NCI-H345 treated with DMSO at 0.1 percent for 48 hours (cell line): ENCODE results near the gene EIF4G3.

Experiments used
- DNase-seq: peaks from one replicate; lab custom pipeline; 2025; ENCODE audit not compliant: unreplicated experiment; lab: John Stamatoyannopoulos, UW

Gene EIF4G3

DNA sequence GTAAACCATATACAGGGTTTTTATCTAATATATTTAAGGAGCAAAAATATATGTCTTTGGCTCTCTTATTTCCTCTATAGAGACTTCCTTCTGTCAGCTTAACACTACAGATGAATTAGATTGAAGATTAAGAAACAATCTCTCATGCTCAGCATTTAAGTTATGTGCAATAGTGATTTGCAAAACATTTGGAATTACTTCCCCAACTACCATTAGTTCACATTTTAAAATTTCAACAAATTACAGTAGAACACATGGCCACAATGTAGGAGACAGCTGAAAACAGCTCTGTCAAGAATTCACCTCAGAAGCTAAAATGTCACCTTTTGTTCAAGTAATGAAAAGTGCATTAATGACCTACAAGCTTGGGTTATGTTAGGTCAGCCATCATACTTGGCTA is 177.9 kb downstream of the EIF4G3 start:
- DNase-seq: no peak

DNA sequence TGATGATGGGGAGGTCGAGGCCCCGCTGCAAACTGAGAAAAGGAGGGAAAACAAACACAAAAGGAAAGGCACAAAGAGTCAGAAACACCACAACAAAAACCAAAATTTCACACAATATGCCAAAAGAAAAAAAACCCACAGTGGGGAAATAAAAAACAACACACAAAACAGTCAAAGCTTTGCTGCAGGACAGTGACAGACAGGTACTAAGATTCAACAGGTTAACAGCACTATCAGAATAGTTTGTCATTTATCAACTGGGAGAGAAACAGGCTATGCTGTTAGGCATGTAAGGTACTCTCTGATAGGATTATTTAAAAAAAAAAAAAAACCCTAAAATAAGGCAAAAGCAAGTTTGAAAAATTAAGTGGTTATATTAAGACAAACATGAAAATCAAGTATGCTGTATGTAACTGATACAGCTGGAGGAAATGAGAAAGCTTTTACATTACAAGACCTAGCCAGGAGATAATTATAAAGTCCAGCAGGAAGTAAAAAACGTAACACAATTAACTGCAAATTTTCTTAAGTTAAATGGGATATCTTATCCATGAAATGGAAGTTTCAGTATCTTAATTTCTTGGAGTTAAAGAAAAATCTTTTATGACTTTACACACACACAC is 179.0 kb downstream of the EIF4G3 start:
- no peak for DNase-seq

DNA sequence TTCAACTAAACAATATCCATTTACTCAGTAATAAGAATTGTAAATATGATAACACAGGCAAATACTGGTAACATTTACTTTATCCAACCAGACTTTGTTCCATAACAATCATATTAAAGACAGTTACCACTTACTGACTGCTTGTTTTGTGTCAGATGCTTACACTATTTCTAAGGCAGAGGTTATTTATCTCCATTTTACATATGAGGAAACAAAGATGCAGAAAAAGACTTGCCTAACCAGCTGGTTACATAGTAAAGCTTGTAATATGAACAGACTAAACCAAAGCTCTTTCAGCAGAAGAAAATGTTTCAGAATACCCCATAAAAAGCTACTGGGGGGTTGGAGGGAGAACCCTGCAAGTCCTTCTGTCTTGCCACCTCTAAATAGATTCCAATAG is 180.1 kb downstream of the EIF4G3 start:
- no peak for DNase-seq

DNA sequence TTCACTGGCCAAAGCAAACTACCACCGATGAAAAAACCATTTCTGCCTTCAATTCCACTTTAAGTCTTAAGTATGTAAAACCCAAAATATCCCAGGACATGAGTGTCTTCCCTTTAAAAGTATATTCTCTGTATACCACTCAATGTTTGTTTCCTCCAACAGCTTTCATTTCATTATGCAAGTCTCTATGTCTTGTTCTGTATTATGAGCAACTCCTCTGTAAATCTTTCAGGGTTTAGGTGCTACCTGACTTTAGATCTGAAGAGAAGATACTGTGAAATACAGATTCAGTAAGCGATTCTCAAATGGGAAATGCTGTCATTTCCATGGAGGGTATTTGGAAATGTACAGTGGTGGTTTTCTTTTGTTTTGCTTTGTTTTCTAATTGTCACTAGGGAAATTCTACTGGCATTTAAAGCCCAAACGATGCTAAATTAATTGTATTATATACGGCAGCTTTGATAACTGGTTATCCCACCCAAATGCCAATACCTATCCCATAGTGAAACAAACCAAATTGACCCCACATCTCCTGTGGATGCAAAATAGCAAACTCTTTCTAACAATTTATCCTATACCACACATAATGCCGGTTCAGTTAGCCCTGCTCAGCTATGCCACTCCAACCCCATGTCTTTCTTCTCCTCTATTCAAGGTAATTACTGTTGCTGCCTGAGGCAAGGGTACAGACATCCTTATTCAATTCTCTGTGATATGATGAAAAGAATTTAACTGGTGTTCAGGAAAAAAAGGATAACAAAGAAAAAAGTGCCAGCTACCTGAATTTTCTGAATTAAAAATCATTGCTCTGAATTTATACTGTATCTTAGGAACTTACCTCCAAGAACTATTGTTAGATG is 182.8 kb downstream of the EIF4G3 start:
- DNase-seq: no peak

DNA sequence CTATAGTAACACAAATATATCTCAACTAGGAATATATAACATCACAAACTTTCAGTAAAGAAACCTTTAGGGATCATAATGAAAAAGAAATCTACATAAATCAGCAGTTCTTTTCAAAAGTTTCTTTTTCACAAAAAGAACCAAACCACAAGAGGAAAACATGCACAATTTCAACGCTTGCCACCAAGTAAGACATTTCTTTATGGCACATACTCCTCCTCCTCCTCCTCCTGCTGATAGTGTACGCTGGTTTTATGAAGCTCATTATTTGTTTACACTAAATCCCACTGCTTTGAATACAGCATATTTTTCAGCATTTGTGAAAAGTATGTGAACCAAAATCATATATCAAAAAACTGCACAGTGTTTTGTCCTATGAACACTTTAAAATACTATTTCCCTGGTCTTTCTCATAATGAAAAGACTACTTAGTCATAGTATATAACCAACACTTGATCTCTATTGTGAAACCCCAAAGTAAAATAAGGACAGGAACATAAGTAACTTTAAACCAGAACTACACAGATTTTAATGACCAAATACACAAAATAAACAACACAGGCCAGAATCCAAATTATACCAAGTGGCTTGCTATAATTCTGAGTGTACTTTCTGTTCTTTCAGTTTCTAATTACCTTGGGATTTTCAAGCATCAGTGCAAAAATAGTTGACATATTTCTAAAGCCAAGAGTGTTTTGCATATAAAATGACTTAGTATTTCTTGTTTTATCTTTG is 184.2 kb downstream of the EIF4G3 start:
- DNase-seq: no peak

DNA sequence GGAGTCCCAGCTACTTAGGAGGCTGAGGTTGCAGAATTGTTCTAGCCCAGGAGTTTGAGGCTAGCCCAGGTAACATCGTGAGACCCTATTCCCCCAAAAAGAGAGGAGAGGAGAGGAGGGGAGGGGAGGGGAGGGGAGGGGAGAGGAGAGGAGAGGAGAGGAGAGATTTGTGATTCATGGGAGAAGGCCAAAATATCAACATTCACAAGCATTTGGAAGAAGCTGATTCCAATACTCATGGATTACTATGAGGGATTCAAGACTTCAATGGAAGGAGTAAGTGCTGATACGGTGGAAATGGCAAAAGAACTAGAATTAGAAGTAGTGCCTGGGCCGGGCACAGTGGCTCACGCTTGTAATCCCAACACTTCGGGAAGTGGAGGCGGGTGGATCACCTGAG is 187.8 kb downstream of the EIF4G3 start:
- no peak for DNase-seq

DNA sequence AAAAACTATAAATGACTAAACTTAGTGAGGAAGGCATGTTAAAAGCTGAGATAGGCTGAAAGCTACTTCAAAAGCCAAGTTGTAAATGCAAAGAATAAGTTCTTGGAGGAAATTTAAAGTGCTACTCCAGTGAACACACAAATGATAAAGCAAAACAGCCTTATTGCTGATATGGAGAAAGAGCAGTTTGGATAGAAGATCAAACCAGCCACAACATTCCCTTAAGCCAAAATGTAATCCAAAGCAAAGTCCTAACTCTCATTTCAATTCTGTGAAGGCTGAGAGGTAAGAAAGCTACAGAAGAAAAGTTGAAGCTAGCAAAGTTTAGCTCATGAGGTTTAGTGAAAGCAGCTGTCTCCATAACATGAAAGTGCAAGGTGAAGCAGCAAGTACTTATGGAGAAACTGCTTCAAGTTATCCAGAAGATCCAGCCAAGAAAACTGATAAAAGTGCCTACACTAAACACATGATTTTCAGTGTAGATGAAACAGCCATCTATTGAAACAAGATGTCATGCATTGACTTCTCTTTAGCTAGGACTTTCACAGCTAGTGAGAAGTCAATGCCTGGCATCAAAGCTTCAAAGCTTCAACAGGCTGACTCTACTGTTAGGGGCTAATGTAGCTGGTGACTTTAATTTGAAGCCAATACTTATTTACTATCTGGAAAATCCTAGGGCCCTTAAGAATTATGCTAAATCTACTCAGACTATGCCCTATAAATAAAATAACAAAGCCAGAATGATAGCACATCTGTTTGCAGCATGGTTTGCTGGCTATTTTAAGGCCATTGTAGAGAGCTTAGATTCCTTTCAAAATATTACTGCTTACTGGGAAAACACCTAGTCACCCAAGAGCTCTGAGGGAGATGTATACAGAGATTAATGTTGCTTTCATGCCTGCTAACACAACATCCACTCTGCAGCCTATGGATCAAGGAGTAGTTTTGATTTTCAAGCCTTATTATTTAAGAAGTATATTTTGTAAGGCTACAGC is 188.6 kb downstream of the EIF4G3 start:
- no peak for DNase-seq

DNA sequence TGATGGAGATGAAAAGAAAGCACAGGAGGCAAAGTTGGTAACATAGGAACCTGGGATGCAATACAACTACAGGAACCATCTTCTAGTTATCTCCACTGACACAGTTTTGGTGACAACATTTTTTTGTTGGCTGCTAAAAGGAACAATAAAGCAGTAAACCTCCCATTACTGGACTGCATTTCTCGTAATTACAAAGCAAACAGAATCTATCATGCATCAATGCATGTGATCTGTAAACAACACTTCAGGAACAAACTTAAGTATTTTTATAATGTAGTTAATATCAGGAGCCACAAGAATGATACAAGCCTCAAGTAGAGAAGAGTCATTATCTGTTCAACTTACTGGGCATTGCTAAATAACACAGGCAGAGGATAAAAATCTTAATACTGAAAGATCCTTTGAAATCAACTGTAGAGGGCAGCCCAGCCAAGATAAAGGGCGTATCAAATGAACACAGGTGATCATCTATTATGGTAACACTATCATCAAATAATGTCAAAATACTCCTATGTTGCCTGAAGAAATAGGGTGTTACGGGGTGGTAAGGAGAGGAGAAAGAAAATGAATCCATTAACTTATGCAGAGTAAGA is 193.3 kb downstream of the EIF4G3 start:
- DNase-seq: no peak

DNA sequence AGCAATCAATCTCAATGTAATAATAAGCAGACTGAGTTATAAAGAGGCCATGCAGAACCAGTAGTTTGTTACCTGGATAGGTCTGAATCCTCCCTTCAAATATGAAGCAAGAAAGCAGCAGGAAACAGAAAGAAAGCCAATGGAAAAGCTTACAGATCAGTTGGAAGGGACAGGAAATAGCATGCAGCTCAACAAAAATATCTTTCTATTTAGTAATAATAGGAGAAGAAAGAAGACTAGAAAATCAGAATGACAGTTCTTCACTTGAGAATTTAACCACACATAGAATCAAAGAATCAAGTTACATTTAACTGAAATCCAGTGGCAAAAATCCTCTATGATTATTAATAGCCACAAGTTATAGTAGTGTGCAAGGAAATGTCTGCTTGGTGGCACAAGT is 194.4 kb downstream of the EIF4G3 start:
- DNase-seq: no peak

DNA sequence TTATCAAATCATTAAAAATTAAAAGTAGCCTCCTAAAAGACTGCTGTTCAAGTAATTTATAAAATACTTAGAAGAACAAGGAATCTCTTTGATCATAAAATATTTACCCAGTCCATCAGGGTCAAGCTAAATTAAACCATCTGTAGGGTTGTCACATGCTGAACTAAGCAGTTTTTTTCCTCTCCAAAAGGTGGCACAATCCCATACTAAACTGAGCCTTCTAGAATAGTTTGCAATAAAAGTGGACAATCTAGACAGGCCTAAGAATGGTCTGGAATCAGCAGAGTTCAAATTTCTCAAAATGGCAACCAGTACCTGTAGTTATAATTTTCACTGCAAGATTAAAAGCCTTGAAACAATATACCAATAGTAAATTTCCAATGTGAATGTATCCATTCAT is 194.8 kb downstream of the EIF4G3 start:
- DNase-seq: no peak

DNA sequence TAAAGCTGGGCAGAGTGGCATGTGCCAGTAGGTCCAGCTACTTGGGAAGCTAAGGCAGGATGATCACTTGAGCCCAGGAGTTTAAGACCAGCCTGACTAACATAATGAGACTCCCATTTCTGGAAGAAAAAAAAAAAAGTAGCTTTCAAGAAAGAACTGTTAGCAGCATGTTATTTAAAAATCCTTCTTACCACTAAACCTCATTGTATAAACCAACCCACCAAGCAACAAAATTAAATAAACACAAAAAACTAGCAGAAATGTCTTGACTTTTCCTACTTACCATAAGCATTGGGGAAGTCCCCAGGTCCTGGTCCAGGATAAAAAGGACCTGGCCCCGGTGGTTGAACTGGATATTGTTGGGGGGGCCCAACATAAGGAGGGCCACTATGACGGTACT is 196.6 kb downstream of the EIF4G3 start:
- no peak for DNase-seq

DNA sequence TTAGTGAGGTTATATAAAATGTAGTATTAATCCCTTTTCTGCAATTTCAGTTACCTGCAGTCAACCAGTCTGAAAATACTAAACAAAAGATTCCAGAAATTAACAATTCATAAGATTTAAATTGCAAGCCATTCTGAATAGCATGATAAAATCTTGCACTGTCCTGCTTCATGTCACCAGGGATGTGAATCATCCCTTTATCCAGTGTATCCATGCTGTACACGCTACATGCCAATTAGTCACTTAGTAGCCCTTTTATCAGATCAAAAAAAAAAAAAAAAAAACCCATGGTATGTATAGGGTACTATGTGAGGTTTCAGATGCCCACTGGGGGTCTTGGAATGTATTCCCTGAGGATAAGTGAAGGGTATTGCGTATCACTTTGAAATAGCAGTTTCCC is 198.3 kb downstream of the EIF4G3 start:
- DNase-seq: no peak

DNA sequence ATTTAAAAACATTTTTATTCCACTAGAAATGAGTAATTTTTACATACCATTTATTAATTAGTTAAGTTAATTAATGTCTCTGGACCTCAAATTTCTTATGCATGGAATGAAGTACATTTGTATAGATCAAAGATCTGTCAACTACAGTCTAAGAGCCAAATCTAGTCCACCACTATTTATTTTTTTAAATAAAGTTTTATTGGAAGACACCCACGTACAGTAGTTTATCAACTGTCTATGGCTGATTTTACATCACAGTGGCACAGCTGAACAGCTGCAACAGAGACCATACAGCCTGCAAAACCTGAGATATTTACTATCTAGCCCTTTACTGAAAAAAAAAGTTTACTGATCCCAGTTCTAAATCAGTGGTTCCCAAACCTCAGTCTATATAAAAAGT is 201.0 kb downstream of the EIF4G3 start:
- no peak for DNase-seq

DNA sequence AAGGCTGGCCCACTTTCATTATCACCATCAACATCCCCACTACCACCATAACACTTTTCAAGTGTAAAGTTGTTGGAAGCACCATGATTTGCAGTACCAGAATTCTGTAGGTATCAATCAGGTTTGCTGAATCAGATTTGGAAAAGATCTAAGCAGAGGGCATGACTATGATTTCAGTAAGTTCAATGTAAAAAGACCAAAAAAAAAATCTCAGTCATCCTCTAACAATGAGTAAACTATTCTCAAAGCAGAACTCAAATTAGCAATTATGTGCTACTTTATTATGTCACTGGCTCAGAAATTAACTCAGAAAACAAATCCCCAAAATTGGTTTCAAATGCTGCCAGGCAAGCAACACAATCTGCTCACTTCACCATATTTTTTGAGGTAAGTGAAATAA is 201.7 kb downstream of the EIF4G3 start:
- no peak for DNase-seq

DNA sequence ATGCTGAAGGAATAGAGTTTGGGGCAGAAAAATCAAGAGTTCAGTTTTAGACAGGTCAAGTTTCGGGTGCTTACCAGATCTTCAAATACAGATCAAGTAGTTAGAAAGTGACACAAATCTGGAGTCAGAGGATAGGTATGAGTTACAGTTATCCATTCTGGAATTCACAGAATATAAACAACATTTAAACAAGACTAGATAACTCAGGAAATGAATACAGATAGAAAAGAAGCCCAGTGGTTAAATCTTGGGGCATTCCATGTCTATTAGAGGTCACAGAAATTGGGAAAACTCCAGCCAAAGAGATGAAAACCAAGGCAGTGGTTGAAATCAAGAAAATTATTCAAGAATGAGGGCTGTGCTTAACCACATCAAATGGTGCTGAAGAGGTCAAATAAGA is 202.6 kb downstream of the EIF4G3 start:
- no peak for DNase-seq

DNA sequence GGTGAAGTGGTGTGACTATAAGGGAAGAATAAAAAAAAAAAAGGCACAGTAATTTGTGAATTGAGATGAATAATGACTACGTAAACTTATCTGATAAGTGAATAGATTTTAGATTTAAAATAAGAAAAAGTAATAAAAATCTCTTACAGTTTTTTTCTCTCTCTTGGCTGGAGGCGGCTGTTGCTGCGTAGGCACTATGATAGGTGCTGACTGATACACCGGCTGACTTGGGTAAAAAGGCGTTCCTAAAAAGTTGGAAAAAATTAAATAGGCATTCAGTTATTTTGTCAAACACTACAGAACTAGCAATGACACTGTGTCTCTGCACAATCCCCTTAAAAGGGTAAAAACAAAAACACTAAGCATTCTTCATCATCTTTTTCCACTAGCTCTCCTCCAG is 203.8 kb downstream of the EIF4G3 start:
- DNase-seq: no peak

DNA sequence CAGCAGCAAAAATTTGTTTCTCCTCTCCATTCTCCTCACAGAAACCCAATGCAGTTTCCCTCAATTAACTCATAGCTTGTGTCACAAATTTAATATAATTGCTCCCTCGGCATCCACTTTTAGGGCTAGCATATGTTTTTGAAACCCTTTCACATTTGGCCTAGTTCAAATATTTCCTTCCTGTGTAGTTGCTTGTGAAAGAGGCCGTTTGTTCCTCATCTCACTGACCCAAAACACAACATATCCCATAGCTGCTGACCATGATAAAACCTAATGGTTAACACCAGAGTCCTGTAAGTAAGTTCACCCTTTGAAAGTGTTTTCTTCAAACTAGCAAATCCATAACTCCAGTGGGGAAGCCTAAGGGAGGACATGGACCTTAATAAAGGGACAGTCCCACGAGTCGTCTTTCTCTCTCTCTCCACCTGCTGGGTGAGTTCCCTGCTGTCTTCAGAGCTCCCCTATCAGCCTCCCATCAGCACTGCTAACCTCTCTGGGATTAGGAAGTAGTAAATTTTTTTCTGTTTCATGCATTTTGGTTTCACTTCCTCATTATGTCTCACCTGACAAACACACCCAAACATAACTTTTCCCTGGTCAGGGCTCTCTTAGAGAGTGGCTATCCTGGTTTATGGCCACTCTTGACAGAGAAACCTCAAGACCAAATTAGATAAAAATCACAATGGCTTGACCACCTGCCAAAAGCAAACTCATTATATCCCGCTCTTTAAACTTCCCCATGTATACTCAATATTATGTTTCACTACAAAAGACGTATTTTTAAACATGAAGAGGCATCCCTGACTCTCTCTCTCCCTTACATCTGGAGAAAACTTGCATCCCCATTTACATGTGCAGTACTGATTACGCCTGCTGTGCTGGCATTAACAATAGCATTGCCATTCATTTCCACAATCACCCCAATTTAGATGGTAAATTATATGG is 211.9 kb downstream of the EIF4G3 start:
- no peak for DNase-seq

DNA sequence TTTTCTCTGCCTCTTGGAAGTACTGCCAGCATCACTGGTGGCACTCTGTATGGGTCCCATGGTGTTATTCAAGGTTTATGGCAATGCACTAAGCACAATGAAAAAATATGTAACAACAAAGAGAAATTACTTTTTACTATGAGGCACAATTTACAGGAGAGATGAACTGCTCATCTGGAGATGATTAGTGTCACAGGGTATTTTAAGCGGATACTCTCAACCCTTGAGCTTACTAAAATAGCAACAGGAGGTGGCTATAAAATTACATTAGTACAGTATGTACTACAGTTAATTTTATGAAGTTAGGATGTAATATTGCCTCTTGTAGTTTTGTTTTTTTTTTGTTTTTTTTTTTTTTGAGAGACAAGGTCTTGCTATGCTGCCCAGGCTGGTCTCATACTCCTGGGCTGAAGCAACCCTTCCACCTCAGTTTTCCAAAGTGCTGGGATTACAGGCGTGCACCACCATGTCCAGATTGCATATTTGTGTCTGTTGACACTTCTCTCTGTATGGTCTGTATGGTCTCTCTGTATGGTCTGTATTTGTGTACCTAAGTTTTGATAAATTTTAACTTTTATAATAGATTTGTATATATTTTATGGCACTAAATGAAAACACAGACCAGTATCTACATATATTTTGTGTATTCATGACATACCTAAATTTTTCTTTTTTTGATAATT is 214.0 kb downstream of the EIF4G3 start:
- no peak for DNase-seq

DNA sequence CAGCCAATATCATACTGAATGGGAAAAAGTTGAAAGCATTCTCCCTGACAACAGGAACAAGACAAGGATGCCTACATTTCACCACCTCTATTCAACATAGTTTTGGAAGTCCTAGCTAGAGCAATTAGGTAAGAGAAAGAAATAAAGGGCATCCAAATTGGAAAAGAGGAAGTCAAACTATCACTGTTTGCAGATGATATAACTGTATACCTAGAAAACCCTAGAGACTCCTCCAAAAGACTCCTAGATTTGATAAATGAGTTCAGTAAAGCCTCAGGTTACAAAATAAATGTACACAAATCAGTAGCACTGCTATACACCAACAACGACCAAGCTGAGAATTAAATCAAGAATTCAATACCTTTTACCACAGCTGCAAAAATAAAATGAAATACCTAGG is 218.3 kb downstream of the EIF4G3 start:
- no peak for DNase-seq
